ENCODE data around the gene RNU1-3. TPM values are rescaled to one million over a fixed set of nuclear protein-coding genes. Genes with fewer than 3 reads are reported as not detected.
"Not testable (repeated sequence)": the region's sequence is repeated elsewhere in the genome, so short reads cannot be mapped to it uniquely, and the experiment has no call there.

RNU1-3 gene
- total and polyA plus RNA-seq, 4 donors: 7,231 to 8,154 TPM; not detected in 2

DNA sequence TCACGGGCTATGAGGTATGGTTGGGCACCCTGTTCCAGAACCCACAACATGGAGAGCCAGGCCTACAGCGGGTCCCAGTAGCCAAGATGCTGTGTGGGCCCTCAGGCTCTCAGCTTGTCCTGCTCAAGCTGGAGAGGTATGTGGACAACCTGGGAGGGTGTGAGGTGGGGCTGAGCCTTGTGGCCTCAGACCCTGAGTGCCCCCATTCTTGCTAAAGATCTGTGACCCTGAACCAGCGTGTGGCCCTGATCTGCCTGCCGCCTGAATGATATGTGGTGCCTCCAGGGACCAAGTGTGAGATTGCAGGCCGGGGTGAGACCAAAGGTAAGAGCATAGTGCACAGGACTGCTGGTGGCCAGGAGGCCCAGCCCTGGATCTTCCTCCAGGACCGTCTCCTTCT is 17.4 kb downstream of the RNU1-3 start:
- peak; percentile 35 to 74 for DNase-seq
- 93 to 100% methylated on average over 2 to 5 of the region's 6 CpGs for WGBS, 2 donors
- H3K4me3 ChIP-seq (ENCODE audit: low read length in 2 of 2): not testable (repeated sequence)

DNA sequence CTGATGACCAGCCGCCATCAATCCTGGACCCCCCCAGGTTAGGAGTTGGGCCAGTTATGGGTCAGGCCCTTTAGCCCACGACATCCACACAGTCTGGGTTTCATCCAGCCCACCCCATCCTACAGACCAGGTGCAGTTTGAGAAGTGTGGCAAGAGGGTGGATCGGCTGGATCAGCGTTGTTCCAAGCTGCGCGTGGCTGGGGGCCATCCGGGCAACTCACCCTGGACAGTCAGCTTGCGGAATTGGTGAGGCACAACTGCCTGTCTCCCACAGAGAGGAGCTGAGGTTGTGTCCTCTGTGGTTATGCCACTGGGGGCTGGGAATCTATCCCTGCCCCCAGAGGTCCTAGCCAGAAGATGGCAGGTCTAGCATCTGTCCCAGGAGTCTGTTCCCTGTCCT is 18.0 kb downstream of the RNU1-3 start:
- peak; percentile 43 to 77 for DNase-seq
- ATAC-seq (ENCODE audit: low FRiP score); H3K4me1 ChIP-seq (ENCODE audit: control insufficient read depth in 1 of 2, insufficient read depth in 2 of 2, low read length in 2 of 2); H3K4me3 ChIP-seq (ENCODE audit: low read length in 2 of 2); intact Hi-C loops (cut with DNase I); H3K27me3 ChIP-seq (ENCODE audit: control insufficient read depth in 1 of 2, insufficient read depth in 2 of 2, low read length in 1 of 2); H3K27ac ChIP-seq (ENCODE audit: low read depth in 1 of 2, low read length in 2 of 2); H3K36me3 ChIP-seq (ENCODE audit: control insufficient read depth in 1 of 2, insufficient read depth in 2 of 2, low read length in 1 of 2); H3K9me3 ChIP-seq (ENCODE audit: control insufficient read depth, low read length): not testable (repeated sequence)
- 94% methylated on average over 7 of the region's 8 CpGs; no CpG with 5 or more reads in 1 of the 2 donors for WGBS, 2 donors

More for the DNA sequence above, 17.4 kb downstream of the RNU1-3 start:
- H3K27me3 ChIP-seq (ENCODE audit: control insufficient read depth in 1 of 2, insufficient read depth in 2 of 2, low read length in 1 of 2); H3K27ac ChIP-seq (ENCODE audit: low read depth in 1 of 2, low read length in 2 of 2); ATAC-seq (ENCODE audit: low FRiP score); H3K4me1 ChIP-seq (ENCODE audit: control insufficient read depth in 1 of 2, insufficient read depth in 2 of 2, low read length in 2 of 2); H3K9me3 ChIP-seq (ENCODE audit: control insufficient read depth, low read length); intact Hi-C loops (cut with DNase I); H3K36me3 ChIP-seq (ENCODE audit: control insufficient read depth in 1 of 2, insufficient read depth in 2 of 2, low read length in 1 of 2): not testable (repeated sequence)

DNA sequence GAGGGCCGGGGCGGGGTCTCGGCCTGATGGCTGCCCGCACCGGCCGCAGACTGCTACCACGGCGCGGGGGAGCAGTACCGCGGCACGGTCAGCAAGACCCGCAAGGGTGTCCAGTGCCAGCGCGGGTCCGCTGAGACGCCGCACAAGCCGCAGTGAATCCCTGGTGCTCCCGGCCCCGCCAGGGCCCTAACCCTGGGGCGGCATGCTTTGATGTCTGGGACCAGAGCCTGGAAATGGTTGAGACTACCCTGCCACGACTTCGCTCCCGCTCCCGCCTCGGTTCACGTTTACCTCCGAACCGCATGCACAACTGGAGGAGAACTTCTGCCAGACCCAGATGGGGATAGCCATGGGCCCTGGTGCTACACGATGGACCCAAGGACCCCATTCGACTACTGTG is 18.5 kb downstream of the RNU1-3 start:
- H3K9me3 ChIP-seq (ENCODE audit: control insufficient read depth, low read length); intact Hi-C loops (cut with DNase I); H3K4me3 ChIP-seq (ENCODE audit: low read length in 2 of 2); ATAC-seq (ENCODE audit: low FRiP score); H3K27me3 ChIP-seq (ENCODE audit: control insufficient read depth in 1 of 2, insufficient read depth in 2 of 2, low read length in 1 of 2); H3K4me1 ChIP-seq (ENCODE audit: control insufficient read depth in 1 of 2, insufficient read depth in 2 of 2, low read length in 2 of 2); H3K36me3 ChIP-seq (ENCODE audit: control insufficient read depth in 1 of 2, insufficient read depth in 2 of 2, low read length in 1 of 2); H3K27ac ChIP-seq (ENCODE audit: low read depth in 1 of 2, low read length in 2 of 2): not testable (repeated sequence)
- peak; percentile 38 to 77 for DNase-seq
- WGBS, 2 donors: 28 to 43% methylated on average over 7 to 29 of the region's 32 CpGs

DNA sequence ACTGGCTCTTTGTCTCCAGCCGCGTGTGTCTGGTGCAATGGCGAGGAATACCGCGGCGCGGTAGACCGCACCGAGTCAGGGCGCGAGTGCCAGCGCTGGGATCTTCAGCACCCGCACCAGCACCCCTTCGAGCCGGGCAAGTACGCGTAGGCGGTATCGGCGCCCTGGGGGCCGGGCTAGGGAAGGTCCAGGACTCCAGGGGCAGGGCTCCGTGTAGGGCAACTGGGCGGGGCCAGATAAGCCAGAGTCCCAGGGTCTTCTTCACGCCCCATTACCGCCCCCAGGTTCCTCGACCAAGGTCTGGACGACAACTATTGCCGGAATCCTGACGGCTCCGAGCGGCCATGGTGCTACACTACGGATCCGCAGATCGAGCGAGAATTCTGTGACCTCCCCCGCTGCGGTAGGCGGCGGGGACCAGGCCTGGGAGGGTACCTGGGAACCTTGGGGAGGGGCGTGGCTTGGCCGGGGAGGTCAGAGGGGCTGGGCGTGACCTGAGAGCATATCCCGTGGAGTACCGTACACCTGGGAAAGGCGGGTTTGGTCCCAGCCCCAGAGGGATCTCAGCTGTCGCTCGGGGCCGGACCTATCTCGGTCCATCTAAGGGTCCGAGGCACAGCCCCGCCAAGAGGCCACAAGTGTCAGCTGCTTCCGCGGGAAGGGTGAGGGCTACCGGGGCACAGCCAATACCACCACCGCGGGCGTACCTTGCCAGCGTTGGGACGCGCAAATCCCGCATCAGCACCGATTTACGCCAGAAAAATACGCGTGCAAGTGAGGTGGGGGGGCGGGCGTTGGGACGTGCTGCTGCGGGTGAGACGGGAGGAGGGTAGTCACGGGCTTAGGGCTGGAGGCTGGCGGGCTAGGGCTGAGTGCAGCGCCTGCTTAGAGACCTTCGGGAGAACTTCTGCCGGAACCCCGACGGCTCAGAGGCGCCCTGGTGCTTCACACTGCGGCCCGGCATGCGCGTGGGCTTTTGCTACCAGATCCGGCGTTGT is 19.3 kb downstream of the RNU1-3 start:
- WGBS, 2 donors: 5 to 7% methylated on average over 26 to 60 of the region's 84 CpGs
- H3K27me3 ChIP-seq (ENCODE audit: control insufficient read depth in 1 of 2, insufficient read depth in 2 of 2, low read length in 1 of 2); ATAC-seq (ENCODE audit: low FRiP score); H3K9me3 ChIP-seq (ENCODE audit: control insufficient read depth, low read length); H3K4me3 ChIP-seq (ENCODE audit: low read length in 2 of 2); H3K36me3 ChIP-seq (ENCODE audit: control insufficient read depth in 1 of 2, insufficient read depth in 2 of 2, low read length in 1 of 2); H3K27ac ChIP-seq (ENCODE audit: low read depth in 1 of 2, low read length in 2 of 2); H3K4me1 ChIP-seq (ENCODE audit: control insufficient read depth in 1 of 2, insufficient read depth in 2 of 2, low read length in 2 of 2); intact Hi-C loops (cut with DNase I): not testable (repeated sequence)
- DNase-seq: peak; percentile 43 to 82

DNA sequence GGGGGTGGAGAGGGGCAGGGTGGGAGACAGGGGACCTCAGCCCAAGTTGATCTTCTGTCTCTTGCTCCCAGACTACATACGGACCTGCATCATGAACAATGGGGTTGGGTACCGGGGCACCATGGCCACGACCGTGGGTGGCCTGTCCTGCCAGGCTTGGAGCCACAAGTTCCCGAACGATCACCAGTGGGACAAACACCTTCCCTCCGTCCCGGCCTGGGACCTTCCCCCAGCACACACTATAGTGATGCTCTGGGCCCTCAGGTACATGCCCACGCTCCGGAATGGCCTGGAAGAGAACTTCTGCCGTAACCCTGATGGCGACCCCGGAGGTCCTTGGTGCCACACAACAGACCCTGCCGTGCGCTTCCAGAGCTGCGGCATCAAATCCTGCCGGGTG is 20.0 kb downstream of the RNU1-3 start:
- H3K36me3 ChIP-seq (ENCODE audit: control insufficient read depth in 1 of 2, insufficient read depth in 2 of 2, low read length in 1 of 2); H3K9me3 ChIP-seq (ENCODE audit: control insufficient read depth, low read length); H3K27me3 ChIP-seq (ENCODE audit: control insufficient read depth in 1 of 2, insufficient read depth in 2 of 2, low read length in 1 of 2); ATAC-seq (ENCODE audit: low FRiP score); H3K4me1 ChIP-seq (ENCODE audit: control insufficient read depth in 1 of 2, insufficient read depth in 2 of 2, low read length in 2 of 2); H3K4me3 ChIP-seq (ENCODE audit: low read length in 2 of 2); intact Hi-C loops (cut with DNase I); H3K27ac ChIP-seq (ENCODE audit: low read depth in 1 of 2, low read length in 2 of 2): not testable (repeated sequence)
- 90% methylated on average over 14 of the region's 17 CpGs; no CpG with 5 or more reads in 1 of the 2 donors for WGBS, 2 donors
- DNase-seq: peak; percentile 22 to 73

DNA sequence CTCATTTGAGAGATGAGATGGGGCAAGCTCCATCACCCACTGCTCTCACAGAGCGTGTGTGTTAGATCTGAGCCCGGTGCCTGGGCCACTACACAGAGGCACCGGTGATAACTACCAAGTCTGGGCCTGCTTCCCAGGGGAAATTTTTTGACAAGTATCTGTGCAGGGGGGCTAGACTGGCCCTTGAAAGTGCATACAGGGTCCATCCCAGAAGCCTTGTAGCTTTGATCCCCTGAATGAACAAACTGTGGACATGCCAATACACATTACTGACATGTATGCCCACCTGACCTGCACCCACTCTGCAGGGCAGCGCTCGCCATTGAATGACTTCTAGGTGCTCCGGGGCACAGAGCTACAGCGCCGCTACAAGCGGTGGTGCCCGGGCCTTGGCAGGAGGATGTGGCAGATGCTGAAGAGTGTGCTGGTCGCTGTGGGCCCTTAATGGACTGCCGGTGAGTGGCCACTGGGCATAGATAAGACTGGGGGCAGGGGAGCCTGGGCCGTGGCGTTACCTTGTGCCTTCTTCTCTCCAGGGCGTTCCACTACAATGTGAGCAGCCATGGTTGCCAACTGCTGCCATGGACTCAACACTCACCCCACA is 20.6 kb downstream of the RNU1-3 start:
- H3K27ac ChIP-seq (ENCODE audit: low read depth in 1 of 2, low read length in 2 of 2); H3K9me3 ChIP-seq (ENCODE audit: control insufficient read depth, low read length); H3K27me3 ChIP-seq (ENCODE audit: control insufficient read depth in 1 of 2, insufficient read depth in 2 of 2, low read length in 1 of 2); ATAC-seq (ENCODE audit: low FRiP score); H3K36me3 ChIP-seq (ENCODE audit: control insufficient read depth in 1 of 2, insufficient read depth in 2 of 2, low read length in 1 of 2); intact Hi-C loops (cut with DNase I); H3K4me3 ChIP-seq (ENCODE audit: low read length in 2 of 2); H3K4me1 ChIP-seq (ENCODE audit: control insufficient read depth in 1 of 2, insufficient read depth in 2 of 2, low read length in 2 of 2): not testable (repeated sequence)
- peak; percentile 50 to 76 for DNase-seq
- WGBS, 2 donors: 87 to 93% methylated on average over 14 to 15 of the region's 15 CpGs

DNA sequence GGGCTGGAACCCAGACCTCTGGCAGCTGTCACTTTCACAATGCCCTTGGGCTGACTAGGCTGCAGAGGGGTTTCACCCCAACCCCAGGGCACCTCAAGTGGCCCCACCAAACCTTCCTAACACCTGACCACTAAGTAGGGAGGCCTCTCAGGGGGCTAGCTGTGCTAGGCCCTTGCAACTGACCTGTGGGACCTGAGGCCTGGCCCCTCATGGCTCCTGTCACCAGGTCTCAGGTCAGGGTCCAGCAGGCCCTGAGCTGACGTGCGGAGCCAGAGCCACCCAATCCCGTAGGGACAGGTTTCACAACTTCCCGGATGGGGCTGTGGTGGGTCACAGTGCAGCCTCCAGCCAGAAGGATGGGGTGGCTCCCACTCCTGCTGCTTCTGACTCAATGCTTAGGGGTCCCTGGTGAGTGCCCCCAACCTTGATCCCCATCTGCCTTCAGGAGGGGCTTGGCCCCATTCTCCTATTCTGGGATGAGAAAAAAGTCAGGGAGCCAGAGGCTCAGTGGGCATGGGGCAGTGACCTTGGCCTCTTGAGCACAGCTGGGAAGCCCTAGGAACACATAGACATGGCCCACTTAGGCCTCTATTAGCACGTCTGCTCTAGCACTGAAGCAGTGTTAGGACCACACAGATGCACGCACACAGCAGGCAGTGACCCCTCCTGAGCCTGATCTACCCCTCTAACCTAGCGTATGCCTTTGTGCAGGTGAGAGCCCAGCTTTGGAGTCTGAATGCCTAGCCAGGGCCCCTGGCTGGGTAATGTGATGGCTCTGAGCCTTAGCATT is 21.3 kb downstream of the RNU1-3 start:
- H3K27me3 ChIP-seq (ENCODE audit: control insufficient read depth in 1 of 2, insufficient read depth in 2 of 2, low read length in 1 of 2); intact Hi-C loops (cut with DNase I); H3K36me3 ChIP-seq (ENCODE audit: control insufficient read depth in 1 of 2, insufficient read depth in 2 of 2, low read length in 1 of 2); H3K9me3 ChIP-seq (ENCODE audit: control insufficient read depth, low read length); H3K27ac ChIP-seq (ENCODE audit: low read depth in 1 of 2, low read length in 2 of 2); H3K4me1 ChIP-seq (ENCODE audit: control insufficient read depth in 1 of 2, insufficient read depth in 2 of 2, low read length in 2 of 2); H3K4me3 ChIP-seq (ENCODE audit: low read length in 2 of 2): not testable (repeated sequence)
- 91 to 98% methylated on average over 7 of the region's 7 CpGs for WGBS, 2 donors
- peak; percentile 0 for ATAC-seq (ENCODE audit: low FRiP score)
- DNase-seq: peak; percentile 53 to 78

DNA sequence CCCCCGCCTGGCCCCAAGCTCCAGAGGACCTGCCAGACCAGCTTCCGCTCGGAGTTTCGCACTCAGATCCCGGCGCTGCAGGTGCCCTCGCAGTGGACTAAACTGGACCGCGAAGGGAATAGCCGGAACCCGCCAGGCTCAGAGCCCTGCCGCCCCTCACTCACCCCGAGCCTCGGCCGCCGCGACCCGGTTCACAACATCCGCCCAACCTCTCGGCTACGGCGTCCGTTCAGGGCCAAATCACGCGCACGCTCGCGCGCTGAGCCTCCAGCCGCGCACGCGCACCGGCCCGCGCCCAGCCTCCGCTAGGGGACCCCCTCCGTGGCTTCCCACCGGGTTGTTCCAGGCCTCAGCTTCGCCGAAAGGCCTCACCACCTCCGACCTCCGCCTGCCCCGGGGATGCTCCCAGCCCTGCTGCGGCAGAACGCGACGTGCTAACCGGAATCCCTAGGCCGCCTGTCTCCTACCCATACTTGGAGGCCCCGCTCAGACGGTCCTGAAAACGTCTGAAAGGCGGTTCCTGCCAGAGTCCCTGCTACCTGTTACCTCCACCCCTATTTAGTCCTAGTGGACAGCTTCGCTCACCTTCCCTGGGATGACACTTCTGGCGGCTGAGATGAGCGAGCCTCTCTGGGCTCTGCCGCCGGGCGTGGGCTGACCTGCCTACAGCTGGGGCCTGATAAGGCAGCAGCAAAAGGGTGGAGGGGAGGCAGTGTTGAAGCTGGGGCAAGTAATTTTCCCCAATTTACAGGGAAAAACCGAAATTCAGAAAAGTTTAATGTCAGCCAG is 22.1 kb downstream of the RNU1-3 start:
- ATAC-seq (ENCODE audit: low FRiP score): peak; percentile 95
- H3K27me3 ChIP-seq (ENCODE audit: control insufficient read depth in 1 of 2, insufficient read depth in 2 of 2, low read length in 1 of 2); H3K36me3 ChIP-seq (ENCODE audit: control insufficient read depth in 1 of 2, insufficient read depth in 2 of 2, low read length in 1 of 2); H3K9me3 ChIP-seq (ENCODE audit: control insufficient read depth, low read length); H3K4me1 ChIP-seq (ENCODE audit: control insufficient read depth in 1 of 2, insufficient read depth in 2 of 2, low read length in 2 of 2); intact Hi-C loops (cut with DNase I): not testable (repeated sequence)
- peak; percentile 98 to 100 for DNase-seq
- Histone ChIP-seq H3K4me3 (ENCODE audit: low read length in 2 of 2) (peak overlapping the region; percentile 30 to 86), H3K27ac (ENCODE audit: low read depth in 1 of 2, low read length in 2 of 2) (peak overlapping the region in 1 of 2 donors; percentile 22)
- WGBS, 2 donors: 10 to 11% methylated on average over 61 of the region's 61 CpGs
